LHCN-M2 (cell line): ENCODE data around the gene ERO1B. TPM values are rescaled to one million over a fixed set of nuclear protein-coding genes. Genes with fewer than 3 reads are reported as not detected.
"Not testable (repeated sequence)": the region's sequence is repeated elsewhere in the genome, so short reads cannot be mapped to it uniquely, and the experiment has no call there.

Experiments
- DNase-seq: peaks from one replicate; pipeline ENCODE4 v3.0.0-alpha.2; 2012; ENCODE audit warnings: low read depth
- polyA plus RNA-seq: library from polyadenylated mRNA; unstranded; fragments of >200 nt; gene quantifications from one replicate; pipeline ENCODE4 v1.2.1, GENCODE V29; 2012; ENCODE audit warnings: missing spikeins
- total RNA-seq: library from RNA; depleted of rRNA; stranded (reverse); fragments of >200 nt; gene quantifications from 2 replicates; pipeline ENCODE4 v1.2.3, GENCODE V29; 2014; rRNA removed

Gene ERO1B, protein sequence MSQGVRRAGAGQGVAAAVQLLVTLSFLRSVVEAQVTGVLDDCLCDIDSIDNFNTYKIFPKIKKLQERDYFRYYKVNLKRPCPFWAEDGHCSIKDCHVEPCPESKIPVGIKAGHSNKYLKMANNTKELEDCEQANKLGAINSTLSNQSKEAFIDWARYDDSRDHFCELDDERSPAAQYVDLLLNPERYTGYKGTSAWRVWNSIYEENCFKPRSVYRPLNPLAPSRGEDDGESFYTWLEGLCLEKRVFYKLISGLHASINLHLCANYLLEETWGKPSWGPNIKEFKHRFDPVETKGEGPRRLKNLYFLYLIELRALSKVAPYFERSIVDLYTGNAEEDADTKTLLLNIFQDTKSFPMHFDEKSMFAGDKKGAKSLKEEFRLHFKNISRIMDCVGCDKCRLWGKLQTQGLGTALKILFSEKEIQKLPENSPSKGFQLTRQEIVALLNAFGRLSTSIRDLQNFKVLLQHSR
- 2.1 and 2.5 TPM in 2 replicates for total RNA-seq
- 0.52 TPM for polyA plus RNA-seq

DNA sequence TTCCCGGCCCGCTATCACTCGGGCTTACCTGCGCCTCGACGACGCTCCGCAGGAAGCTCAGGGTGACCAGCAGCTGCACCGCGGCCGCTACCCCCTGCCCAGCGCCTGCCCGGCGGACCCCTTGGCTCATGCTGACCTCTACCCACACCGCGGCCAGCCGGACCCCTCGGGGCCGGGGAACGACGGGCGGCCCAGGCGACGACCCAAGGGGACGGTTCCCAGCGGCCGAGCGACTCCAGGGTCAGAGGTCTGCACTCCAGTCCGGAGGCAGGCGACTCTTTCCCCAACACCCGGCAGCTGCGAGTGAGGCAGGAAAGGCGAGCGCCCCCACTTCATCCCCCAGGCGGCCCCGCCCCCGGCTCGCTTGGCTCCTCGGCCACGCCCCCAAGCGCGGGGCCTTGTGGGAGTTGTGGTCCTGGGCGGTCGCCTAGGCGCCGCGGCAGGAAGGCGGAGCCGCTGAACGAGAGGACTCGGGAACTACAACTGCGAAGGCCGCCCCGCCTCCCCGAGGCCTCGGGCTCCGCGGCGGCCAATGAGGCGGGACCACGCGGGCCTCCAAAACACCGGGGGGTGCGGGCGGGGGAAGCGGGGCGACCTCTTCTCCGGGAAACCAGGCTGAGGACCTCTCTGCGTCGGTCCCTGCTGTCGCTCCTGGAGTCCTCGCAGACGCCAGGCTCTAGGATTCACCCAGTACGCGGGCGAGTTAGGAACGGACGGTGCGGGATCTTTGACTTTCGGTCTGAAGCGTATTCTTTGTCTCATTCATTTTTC is at the start of gene ERO1B:
TSS of gene ERO1B (minus strand) at position 305 of the 771 bp plus-strand sequence. CDS start at position 130, 175 bp downstream.
- DNase-seq = peak; percentile 89

DNA sequence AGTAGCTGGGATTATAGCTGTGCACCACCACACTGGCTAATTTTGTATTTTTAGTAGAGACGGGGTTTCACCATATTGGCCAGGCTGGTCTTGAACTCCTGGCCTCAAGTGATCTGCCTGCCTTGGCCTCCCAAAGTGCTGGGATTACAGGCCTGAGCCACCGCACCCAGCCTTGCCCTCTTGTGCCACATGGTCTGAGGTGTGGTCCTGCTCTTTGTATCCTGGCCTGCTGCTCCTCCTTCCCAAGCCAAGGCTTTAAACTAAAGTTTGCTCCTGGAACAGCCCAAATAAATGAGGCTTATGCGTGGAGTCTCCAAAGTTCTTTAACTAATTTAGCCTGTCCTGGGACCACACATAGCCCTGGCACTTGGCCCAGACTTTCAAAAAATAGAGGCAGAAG is 49.7 kb upstream of the ERO1B start:
- not testable (repeated sequence) for DNase-seq

DNA sequence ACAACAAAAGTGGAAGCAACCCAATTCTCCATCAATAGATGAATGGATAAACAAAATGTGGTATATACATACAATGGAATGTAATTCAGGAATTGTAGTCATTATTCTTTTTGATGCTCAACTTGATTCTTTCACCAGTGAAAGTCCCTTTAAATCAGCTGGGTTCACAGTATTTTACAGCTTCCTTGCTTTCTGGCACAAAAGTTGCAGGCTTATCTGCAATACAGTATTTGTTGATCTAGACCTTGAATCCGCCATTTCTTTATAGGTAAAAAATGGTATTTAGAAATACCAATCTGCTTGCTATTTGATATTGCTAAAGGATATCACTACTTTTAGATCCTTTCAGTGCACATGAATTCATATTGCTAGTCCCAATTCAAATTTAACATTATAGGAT is 44.7 kb upstream of the ERO1B start:
- no peak for DNase-seq

DNA sequence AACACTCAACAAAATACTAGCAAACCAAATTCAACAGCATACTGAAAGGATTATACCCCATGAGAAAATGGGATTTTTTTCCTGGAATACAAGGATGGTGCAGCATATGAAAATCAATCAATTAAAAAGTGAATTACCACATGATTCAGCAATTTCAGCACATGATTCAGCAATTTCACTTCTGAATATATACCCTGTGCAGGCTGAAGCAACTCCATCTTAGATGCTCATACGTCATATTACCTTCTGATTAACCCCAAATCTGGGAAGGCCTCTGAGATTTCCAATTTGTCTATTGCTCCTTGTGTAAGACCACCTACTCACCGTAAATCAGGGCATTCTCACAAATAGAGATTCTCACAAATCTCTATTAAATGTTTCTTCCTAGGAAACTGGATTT is 43.8 kb upstream of the ERO1B start:
- DNase-seq = no peak

DNA sequence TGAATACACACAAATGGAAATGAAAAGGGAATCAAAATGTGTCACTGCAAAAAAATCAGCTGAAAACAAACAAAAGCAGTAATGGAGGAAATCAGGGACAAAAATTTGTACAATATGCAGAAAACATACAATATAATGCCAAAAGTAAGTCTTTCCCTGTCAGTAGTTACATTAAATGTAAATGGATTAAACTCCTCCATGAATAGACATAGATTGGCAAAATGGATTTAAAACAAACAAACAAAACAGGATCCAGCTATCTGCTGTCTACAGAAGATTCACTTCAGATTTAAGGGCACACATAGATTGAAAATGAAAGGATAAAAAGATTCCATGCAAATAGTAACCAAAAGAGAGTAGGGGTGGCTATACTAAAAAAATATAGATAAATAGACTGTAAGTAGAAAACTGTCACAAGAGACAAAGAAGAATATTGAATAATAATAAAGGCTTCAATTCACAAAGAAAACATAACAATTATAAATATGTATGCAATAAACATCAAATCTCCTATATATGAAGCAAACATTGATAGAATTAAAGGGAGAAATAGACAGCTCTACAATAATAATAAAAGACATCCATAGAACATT is 42.2 kb upstream of the ERO1B start:
- DNase-seq = no peak

DNA sequence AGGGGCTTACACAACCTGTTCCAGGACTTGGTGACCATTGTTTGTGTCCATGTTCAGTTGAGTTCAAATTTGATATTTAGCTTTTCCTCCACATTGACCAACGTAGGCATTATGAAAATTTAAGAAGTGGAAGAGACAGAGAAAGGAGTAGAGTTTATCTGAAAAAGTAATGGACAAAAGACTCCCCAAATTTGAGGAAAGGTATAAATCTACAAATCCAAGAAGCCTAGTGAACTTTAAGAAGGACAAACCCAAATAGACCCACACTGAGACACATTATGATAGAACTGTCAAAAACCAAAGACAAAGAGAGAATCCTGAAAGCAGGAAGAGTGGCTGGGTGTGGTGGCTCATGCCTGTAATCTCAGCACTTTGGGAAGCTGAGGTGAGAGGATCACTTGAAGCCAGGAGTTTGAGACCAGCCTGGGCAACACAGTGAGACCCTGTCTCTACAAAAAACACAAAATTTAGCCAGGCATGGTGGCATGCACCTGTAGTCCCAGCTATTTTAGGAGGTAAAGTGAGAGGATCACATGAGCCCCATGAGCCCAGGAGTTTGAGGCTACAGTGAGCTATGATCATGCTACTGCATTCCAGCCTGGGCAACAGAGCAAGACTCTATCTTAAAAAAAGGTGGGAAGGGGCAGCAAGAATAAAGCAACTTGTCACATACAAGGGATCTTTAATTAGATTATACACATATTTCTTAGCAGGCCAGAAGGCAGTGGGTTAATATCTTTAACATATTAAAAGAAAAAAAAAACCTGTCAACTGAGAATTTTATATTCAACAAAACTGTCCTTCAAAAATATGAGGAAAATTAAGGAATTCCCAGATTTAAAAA is 41.0 kb upstream of the ERO1B start:
- DNase-seq = no peak

DNA sequence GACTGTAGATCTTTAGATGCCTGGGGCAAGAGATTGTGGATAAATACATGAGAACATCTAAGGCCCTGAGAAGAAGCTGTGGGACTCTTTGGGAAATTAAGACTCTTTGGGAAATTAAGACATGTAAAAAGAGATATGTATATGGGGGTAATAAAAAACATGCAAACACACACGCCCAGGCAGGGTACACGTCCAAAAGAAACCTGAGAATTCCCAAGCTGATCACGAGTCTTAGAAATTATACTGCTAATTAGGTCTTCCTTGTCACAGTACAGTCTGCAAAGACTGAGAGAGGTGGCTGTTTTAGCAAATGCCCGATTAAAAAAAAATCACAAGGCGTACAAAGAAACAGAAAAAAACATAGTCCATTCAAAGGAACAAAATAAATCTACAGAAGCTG is 39.3 kb upstream of the ERO1B start:
- DNase-seq = no peak

DNA sequence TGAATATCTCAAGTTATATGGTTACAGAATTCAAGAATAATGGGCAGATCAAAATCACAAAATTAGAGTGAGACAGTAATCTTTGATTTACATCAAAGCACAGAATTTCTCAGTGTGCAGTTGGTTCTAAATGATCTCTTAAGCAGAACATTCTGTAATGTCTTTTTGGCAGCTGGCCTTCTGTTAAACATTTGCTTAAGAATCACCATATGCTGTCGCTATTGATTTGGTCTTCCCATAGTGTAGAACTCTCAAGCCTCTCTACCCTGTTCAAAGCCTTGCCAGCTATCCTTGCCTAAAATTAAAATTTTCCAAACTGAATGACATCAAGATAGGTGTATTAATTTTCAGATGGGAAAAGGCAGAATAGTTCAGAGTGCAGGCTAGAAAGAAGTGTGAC is 38.9 kb upstream of the ERO1B start:
- no peak for DNase-seq

DNA sequence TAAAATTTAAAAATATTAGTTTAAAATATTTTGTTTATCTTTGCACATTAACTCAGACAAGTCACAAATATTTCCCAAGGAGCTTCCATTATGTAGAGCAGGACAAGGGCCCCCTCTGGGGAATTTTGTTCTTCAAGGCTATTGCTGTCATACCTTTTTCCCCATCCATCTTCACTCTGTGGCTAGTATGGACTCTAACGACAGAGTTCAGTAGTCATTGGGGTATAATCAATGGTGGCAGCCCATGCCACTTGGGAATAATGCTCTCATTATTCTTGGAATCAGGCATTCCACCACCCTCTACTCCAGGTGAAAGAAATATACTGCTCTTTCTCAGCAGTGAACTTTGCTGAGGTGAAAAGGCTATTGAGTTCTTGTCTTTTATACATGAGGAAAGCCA is 38.5 kb upstream of the ERO1B start:
- no peak for DNase-seq

DNA sequence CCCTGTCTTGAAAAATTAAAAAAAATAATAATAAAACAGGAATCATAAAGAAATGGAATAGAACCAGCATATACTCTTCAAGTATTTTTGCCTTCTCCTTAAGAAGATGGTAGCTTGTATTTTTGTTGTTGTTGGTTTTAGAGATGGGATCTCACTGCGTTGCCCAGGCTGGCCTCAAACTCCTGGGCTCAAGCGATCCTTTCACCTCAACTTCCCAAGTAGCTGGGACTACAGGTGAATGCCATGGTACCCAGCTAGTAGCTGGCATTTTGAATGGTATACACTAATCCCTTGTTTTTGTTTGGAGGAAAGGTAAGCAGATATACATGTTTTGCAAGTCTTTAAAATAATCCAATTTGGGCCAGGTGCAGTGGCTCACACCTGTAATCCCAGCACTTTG is 34.7 kb upstream of the ERO1B start:
- no peak for DNase-seq

DNA sequence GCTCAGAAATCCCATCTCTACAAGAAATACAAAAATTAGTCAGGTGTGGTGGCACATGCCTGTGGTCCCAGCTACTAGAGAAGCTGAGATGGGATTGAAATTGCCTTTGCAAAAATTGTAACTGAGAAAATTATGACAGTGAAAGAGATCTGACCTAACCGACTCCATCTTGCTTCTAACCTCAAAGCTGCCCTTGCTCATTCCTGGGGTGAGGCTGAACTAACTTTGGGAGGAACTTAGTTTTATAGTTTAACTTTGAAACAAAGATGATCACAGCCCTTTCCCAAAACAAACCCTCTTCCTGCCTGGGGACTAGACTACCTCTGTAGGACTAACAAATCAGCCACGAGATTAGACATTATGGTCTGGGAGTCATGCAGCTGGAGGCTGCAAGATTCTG is 33.8 kb upstream of the ERO1B start:
- DNase-seq = no peak

DNA sequence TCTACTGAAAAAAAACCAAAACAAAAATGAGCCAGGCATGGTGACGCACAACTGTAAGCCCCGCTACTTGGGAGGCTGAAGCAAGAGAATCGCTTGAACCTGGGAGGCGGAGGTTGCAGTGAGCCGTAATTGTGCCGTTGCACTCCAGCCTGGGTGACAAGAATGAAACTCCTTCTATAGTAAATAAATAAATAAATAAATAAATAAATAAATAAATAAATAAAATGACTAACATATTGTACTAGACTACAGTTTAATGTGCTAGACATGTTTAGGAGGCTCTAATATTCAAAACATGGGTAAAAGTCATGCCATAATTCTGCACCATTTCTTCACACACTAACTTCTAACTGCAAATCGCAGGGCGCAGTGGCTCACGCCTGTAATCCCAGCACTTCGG is 33.3 kb upstream of the ERO1B start:
- DNase-seq = no peak

DNA sequence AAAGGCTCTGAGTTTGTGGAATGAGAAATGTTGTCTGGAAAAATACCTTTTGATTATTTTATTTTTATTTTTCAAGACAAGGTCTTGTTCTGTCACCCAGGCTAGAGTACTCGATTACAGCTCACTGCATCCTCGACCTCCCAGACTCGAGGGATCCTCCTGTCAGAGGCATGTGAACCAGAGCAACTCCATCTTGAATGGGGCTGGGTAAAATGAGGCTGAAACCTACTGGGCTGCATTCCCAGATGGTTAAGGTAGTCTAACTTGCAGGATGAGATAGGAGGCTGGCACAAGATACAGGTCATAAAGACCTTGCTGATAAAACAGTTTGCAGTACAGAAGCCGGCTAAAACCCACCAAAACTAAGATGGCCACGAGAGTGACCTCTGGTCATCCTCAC is 32.3 kb upstream of the ERO1B start:
- not testable (repeated sequence) for DNase-seq

DNA sequence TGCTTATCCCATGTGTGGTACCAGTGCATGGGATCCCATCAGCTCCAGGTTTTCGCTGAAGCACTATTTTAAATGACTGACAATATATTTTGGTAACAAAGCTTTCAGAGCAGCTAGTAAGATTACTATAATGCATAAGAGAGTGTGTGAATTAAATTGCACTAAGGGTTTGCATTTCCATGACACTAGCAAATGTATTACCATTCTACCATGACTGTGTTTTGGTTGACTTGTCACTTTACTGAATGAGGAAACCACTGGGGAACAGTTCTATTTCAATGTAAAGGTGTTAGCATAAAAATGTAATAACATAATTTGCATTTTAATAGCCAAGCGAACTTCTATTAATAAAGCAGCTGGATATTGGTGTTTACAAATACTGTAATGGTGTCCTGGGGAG is 31.7 kb upstream of the ERO1B start:
- no peak for DNase-seq

DNA sequence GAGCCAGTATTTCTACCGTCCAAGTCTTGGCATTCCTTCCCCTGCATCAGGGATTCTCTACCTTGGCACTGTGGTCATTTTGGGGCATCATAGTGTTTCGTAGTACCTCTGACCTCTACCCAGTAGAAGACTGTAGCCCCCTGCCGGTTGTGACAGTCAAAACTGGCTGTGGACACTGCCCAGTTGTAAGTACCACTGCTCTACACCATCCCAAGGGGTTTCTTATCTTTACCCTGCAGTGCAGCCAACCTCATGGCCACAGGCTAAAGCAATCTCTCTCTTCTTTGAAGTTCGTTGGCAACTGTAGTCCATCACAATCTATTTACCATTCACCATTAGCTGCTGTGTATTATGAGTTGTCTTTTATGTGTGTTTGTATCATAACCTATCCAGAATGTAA is 29.3 kb upstream of the ERO1B start:
- peak; percentile 0 for DNase-seq

DNA sequence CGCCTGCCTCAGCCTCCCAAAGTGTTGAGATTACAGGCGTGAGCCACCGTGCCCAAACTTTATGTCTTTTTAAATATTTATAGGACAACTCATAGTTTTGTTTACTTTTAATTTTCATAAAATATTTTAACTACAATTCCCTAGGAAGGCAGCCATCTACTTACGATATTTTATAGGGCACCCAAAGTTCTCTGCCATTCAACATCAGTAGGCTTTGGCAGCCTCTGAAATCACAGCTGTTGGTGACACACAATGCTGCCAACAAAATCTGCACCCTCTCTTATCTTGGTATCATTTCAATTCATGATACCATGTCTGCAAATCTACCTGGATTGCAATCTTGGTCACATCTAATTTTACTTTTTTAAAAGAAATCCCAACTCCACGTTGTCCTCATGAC is 27.1 kb upstream of the ERO1B start:
- no peak for DNase-seq

DNA sequence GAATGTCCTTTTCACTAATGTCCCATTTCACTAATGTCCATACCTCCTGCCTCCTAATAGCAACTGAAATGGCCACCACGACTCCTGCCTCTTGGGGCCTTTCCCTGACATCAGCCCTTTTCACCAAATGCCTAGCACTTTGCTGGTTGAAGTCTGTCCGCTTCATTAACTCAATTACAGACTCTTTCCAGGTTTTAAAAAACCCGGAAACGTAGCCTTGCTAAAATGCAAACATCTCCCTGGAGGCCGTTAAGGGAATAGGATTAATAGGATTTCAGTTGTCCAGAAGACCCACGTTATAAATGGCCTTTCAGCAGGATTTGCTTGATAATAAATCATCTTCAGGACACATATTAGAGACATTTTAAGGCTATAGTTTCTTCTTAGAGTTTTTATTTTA is 25.7 kb upstream of the ERO1B start:
- no peak for DNase-seq

DNA sequence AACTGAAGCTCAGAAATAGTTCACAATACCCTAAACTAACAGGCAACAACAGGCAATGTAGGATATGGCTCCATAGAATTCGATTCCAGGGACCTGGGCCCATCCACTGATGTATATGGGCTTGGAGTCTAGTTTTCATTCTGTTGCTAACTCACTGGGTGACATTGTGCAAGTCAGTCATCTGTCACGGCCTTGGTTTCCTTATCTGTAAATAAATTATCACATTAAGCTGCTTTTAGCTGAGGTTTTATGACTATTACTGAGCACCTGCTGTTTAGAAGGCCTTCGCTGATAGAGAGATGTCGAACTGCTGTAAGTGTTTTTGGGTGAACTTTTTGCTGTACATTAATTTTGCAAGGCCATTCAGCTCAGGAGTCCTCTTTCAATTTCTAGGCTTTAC is 22.9 kb upstream of the ERO1B start:
- DNase-seq = no peak

DNA sequence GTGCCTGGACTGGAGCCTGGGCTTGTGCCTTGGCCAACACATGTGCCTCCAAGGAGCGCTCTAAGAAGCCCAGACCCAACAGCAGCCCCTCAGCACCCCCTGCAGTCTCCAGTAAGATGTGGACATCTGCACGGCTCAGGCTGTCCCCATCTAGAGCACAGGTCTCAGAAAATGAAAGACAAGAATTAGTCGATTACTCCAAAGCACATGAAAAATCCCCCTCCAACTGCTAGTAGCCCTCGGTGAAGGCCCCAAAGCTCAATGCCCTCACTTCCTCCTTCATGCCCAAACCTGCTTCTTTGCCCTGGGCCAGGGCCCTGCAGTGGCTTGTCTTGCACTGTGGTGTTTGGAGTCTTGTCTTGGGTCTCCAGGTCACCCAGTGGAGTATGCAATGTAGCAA is 21.9 kb upstream of the ERO1B start:
- no peak for DNase-seq

DNA sequence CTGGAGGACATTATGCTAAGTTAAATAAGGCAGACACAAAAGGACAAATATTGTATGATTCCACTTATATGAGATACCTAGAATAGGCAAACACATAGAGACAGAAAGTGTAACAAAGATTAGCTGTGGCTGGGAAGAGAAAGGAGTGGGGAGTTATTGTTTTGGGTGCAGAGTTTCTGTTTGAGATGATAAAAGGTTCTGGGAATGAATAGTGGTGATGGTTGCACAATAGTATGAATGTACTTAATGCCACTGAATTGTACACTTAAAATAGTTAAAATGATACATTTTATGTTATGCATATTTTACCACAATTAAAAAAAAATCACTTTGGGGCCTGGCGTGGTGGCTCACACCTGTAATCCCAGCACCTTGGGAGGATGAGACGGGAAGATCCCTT is 21.2 kb upstream of the ERO1B start:
- DNase-seq = no peak

DNA sequence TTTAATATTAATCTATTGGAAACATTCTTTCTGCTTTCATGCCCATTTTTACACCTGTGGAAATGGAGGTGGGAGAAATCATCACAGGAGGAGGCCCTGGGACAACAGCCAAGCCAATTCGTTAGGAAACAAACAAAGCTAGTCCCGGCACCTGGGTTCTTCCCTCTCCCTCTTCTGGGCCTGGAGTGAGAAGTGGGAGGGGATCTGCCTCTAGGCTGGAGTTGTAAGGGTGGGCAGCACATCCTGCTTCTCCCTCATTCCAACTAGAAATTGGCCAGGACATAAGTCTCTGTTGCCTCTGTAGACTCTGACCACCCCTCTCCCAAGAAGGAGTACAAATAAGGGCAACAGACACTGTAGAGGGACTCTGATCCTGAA is 20.2 kb upstream of the ERO1B start:
- no peak for DNase-seq
